HepG2 (cell line): ENCODE data around the gene APRT. TPM values are rescaled to one million over a fixed set of nuclear protein-coding genes. Genes with fewer than 3 reads are reported as not detected.
A peak's percentile ranks its signal among the peaks of the same experiment; 100 is the strongest.

Experiments used
- ARID5B ChIP-seq: IDR thresholded peaks from 2 replicates; pipeline ENCODE4 v1.4.0; 2020; ENCODE audit warnings: mild to moderate bottlenecking, missing genetic modification reagents
- ATF2 ChIP-seq: sonication (generic); formaldehyde crosslinking; IDR thresholded peaks from 2 replicates; pipeline ENCODE4 v1.4.0; 2020; ENCODE audit warnings: missing genetic modification reagents
- ATF6 ChIP-seq: sonication (generic); formaldehyde crosslinking; conservative IDR thresholded peaks from 2 replicates; pipeline ENCODE4 v1.4.0; 2020; ENCODE audit warnings: missing genetic modification reagents
- CTCF ChIP-seq: sonication (generic); formaldehyde crosslinking; IDR thresholded peaks from 2 replicates; pipeline ENCODE4 v1.5.0; 2020; ENCODE audit warnings: mild to moderate bottlenecking, missing genetic modification reagents, moderate library complexity
- KDM4B ChIP-seq: sonication (generic); formaldehyde crosslinking; IDR thresholded peaks from 2 replicates; pipeline ENCODE4 v1.4.0; 2020; ENCODE audit warnings: missing genetic modification reagents
- REST ChIP-seq, 2 experiments: IDR thresholded peaks; 2 replicates each; pipeline ENCODE4 v1.6.1; 2011 to 2012; ENCODE audit warnings: low read length in 2 of 2, borderline replicate concordance in 1 of 2, low read depth in 1 of 2, mild to moderate bottlenecking in 1 of 2, moderate library complexity in 1 of 2
- RNF2 ChIP-seq: fragments of 450-650 bp; conservative IDR thresholded peaks from 2 replicates; pipeline ENCODE4 v1.6.1; 2016; ENCODE audit warnings: low read depth
- TSC22D2 ChIP-seq: sonication (generic); formaldehyde crosslinking; IDR thresholded peaks from 2 replicates; pipeline ENCODE4 v1.5.1; 2020; ENCODE audit warnings: missing genetic modification reagents, mild to moderate bottlenecking, borderline replicate concordance
- ZBED4 ChIP-seq: sonication (generic); formaldehyde crosslinking; IDR thresholded peaks from 2 replicates; pipeline ENCODE4 v1.4.0; 2020; ENCODE audit warnings: missing genetic modification reagents, borderline replicate concordance
- ZBTB7B ChIP-seq: sonication (generic); formaldehyde crosslinking; IDR thresholded peaks from 2 replicates; pipeline ENCODE4 v1.4.0; 2020; ENCODE audit warnings: missing genetic modification reagents
- polyA plus RNA-seq, 8 experiments: library from polyadenylated mRNA; depleted of rRNA in 3 of 8; stranded (reverse) in 7 of 8; unstranded in 1 of 8; fragments of >200 nt; fragmentation: Illumina TruSeq in 4 of 8; extraction: Trizol in 4 of 8; gene quantifications; 2 replicates each; pipeline versions ENCODE4 v1.2.1 to v1.2.3, GENCODE V29; 2011 to 2016; ENCODE audit warnings: low read depth in 4 of 8, missing spikeins in 1 of 8, mixed read lengths in 1 of 8; ENCODE audit not compliant: insufficient read depth in 1 of 8
- total RNA-seq, 5 experiments: library from RNA; depleted of rRNA; stranded (reverse); fragments of >200 nt; fragmentation: Illumina TruSeq; extraction: Trizol; gene quantifications; 2 replicates each; pipeline ENCODE4 v1.2.3, GENCODE V29; 2016; ENCODE audit warnings: low read depth in 1 of 5

Gene APRT
- total and polyA plus RNA-seq, 2 of the 13 experiments (the other 11 are each of a cell fraction or from before 2014, with no cell fraction given), result 155 to 242 TPM

- TF ChIP-seq ATF6 (CRISPR knock-in tag), result no peak
- no peak; the same call in 1 of the 2 replicates for TF ChIP-seq ATF2
- 0 out of 2 replicates have a peak, but pooled peaks have one; percentile 12 for TF ChIP-seq CTCF (CRISPR knock-in tag)
- no peak for TF ChIP-seq REST (IDR thresholded peaks at IDR 0.05; ENCODE audit: borderline replicate concordance in 1 of 2, low read depth in 1 of 2, low read length in 2 of 2)
- no peak for TF ChIP-seq ZBED4 (CRISPR knock-in tag)
- TF ChIP-seq RNF2, result no peak
- TF ChIP-seq KDM4B (CRISPR knock-in tag), result no peak
- TF ChIP-seq ZBTB7B (CRISPR knock-in tag), result peak; percentile 69; the same call in 1 of the 2 replicates
- TF ChIP-seq TSC22D2 (CRISPR knock-in tag), result no peak
- peak; percentile 60 for TF ChIP-seq ARID5B (CRISPR knock-in tag)
Measured at GRCh38 chr16:88787579-88788314, 24.0 kb downstream of the APRT start (continued).
